HG02852 (cell line): ENCODE data around the gene VWF.

Experiments
- ATAC-seq: cut with Tn5 transposase; IDR thresholded peaks from one replicate; pipeline ENCODE4 v1.9.1; 2021; ENCODE audit warnings: mild to moderate bottlenecking, moderate library complexity; ENCODE audit not compliant: unreplicated experiment

The VWF gene

GRCh38 chr12:5899675-5900074 lies 224.8 kb downstream of the VWF start:
- no peak for ATAC-seq

GRCh38 chr12:5898874-5899273 lies 225.6 kb downstream of the VWF start:
- no peak for ATAC-seq
